ENCODE measurements around the gene THSD7B. TPM values are rescaled to one million over a fixed set of nuclear protein-coding genes. Genes with fewer than 3 reads are reported as not detected.

Gene THSD7B
- total RNA-seq, 1 donor from 2014 or later: 1.2 TPM

DNA sequence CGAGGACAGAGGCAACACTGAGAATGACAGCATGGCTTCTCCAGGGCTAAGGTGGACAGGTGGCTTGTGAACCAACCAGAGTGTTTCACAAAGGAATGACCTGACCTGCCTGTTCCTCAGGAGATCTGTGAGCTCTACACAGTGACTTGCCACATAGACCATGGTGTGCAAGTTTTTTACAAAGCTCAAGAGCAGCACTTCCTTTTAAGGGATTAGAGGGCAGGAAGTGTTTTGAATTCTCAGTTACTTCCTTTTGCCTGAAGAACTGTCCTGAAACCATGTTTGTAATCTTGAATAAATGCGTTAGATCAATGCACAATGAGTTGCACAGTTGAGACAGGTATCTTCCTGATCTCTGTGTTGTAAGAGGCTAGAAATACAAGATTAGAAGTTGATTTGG lies 421.9 kb downstream of the THSD7B start:
- H4K20me1 ChIP-seq (ENCODE audit: low read depth): no peaks in the 10 kb centered on the region
- H3K4me3 ChIP-seq: no peak overlapping the region
- H3F3A ChIP-seq (ENCODE audit: low read depth): no peaks in the 10 kb centered on the region
- TF ChIP-seq EZH2phosphoT487 (IDR thresholded peaks at IDR 0.05): no peak
- TF ChIP-seq EZH2 (IDR thresholded peaks at IDR 0.05): no peak
- no peak for TF ChIP-seq CTCF (IDR thresholded peaks at IDR 0.05)
- H3K9me3 ChIP-seq (ENCODE audit: low read depth): no peaks in the 10 kb centered on the region
- no peak overlapping the region for H3K27ac Mint-ChIP-seq
- H3K4me3 Mint-ChIP-seq: no peak overlapping the region
- no peaks in the 10 kb centered on the region for H3K27me3 ChIP-seq
- H3K9ac ChIP-seq: no peak overlapping the region
- H3K36me3 ChIP-seq: no peaks in the 10 kb centered on the region
- H3K79me2 ChIP-seq (ENCODE audit: low read depth): no peaks in the 10 kb centered on the region
- no peak for DNase-seq (ENCODE audit: low spot score)
- H3K4me1 ChIP-seq: no peaks in the 10 kb centered on the region
- no peak overlapping the region for H2AFZ ChIP-seq (replicated peaks)
- H3K4me2 ChIP-seq: no peak overlapping the region
- no peaks in the 10 kb centered on the region for H3K27me3 Mint-ChIP-seq (ENCODE audit: insufficient read depth, low read depth)
- H3K36me3 Mint-ChIP-seq: no peaks in the 10 kb centered on the region
- H3K4me1 Mint-ChIP-seq: no peaks in the 10 kb centered on the region
- H3K9me3 Mint-ChIP-seq: peaks cover 2% of the 10 kb centered on the region
- H3K27ac ChIP-seq: no peak overlapping the region

GRCh38 chr2:137190411-137191195 lies 425.3 kb downstream of the THSD7B start:
- no peak for DNase-seq (ENCODE audit: low spot score)
- Mint-ChIP-seq H3K4me3 (no peak overlapping the region), H3K36me3 (no peaks in the 10 kb centered on the region), H3K4me1 (no peaks in the 10 kb centered on the region), H3K27me3 (ENCODE audit: insufficient read depth, low read depth) (no peaks in the 10 kb centered on the region), H3K27ac (no peak overlapping the region), H3K9me3 (peaks cover 2% of the 10 kb centered on the region)
- Histone ChIP-seq H3K9me3 (ENCODE audit: low read depth) (no peaks in the 10 kb centered on the region), H3K27me3 (no peaks in the 10 kb centered on the region), H3K4me1 (no peaks in the 10 kb centered on the region), H4K20me1 (ENCODE audit: low read depth) (no peaks in the 10 kb centered on the region), H3F3A (ENCODE audit: low read depth) (no peaks in the 10 kb centered on the region), H3K79me2 (ENCODE audit: low read depth) (no peaks in the 10 kb centered on the region), H3K36me3 (no peaks in the 10 kb centered on the region), H3K9ac (no peak overlapping the region), H2AFZ (replicated peaks) (no peak overlapping the region), H3K27ac (no peak overlapping the region), H3K4me3 (no peak overlapping the region), H3K4me2 (no peak overlapping the region)
- TF ChIP-seq EZH2 (IDR thresholded peaks at IDR 0.05) (no peak), CTCF (IDR thresholded peaks at IDR 0.05) (no peak)

GRCh38 chr2:137192366-137193310 lies 427.3 kb downstream of the THSD7B start:
- no peaks in the 10 kb centered on the region for H3K4me1 ChIP-seq
- H3K9me3 Mint-ChIP-seq: no peaks in the 10 kb centered on the region

More at GRCh38 chr2:137192366-137193310, 427.3 kb downstream of the THSD7B start:
- Mint-ChIP-seq H3K27ac (no peak overlapping the region), H3K4me3 (no peak overlapping the region), H3K36me3 (no peaks in the 10 kb centered on the region), H3K27me3 (ENCODE audit: insufficient read depth, low read depth) (no peaks in the 10 kb centered on the region), H3K4me1 (no peaks in the 10 kb centered on the region)
- Histone ChIP-seq H3K27me3 (no peaks in the 10 kb centered on the region), H3K36me3 (no peaks in the 10 kb centered on the region), H3K79me2 (ENCODE audit: low read depth) (no peaks in the 10 kb centered on the region), H2AFZ (replicated peaks) (no peak overlapping the region), H4K20me1 (ENCODE audit: low read depth) (no peaks in the 10 kb centered on the region), H3K4me2 (no peak overlapping the region), H3K9ac (no peak overlapping the region), H3K27ac (no peak overlapping the region), H3K9me3 (ENCODE audit: low read depth) (no peaks in the 10 kb centered on the region), H3K4me3 (no peak overlapping the region), H3F3A (ENCODE audit: low read depth) (no peaks in the 10 kb centered on the region)
- DNase-seq (ENCODE audit: low spot score): no peak
- TF ChIP-seq EZH2 (IDR thresholded peaks at IDR 0.05): no peak
- no peak for TF ChIP-seq CTCF (IDR thresholded peaks at IDR 0.05)
- no peak for TF ChIP-seq EZH2phosphoT487 (IDR thresholded peaks at IDR 0.05)

Measured in neural progenitor cell (in vitro differentiated cells).